GM19193 (cell line): ENCODE data around the gene PIGZ.

Experiments
- POLR2A ChIP-seq: IDR thresholded peaks from 4 replicates; pipeline ENCODE4 v1.6.1; 2011; ENCODE audit not compliant: insufficient read depth, insufficient read length; ENCODE audit errors: extremely low read depth

Gene PIGZ

DNA sequence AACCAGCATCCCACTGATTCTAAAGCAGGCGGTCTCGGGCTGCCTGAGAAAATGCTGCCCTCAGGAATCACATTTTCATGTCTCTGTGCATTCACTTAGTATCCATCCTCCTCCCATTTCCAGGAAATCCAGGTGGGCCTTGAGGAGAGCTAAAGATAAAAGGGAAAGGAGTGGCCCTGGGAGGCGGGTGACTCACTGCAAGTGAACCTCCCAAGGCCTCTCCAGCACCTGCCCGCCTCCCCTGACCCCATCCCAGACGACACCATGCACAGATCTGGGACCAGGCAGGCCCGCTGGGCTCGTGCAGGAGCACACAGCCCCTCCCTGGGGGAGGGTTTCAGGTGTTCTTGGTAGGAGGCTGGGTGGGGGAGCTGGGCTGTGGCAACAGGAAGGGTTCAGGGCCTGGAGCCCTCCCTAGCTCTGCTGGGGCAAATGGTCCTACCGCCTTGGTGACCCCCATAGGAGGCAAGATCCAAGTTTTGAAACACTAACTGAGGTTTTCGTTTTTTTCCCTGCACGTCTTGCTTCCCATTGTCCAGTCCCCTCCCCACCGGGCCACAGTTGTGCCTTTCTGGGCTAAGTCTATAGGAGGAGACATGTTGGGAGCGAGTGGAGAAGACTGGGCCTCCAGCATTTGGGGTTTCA, 38.8 kb upstream of the PIGZ start:
- no peak for TF ChIP-seq POLR2A

DNA sequence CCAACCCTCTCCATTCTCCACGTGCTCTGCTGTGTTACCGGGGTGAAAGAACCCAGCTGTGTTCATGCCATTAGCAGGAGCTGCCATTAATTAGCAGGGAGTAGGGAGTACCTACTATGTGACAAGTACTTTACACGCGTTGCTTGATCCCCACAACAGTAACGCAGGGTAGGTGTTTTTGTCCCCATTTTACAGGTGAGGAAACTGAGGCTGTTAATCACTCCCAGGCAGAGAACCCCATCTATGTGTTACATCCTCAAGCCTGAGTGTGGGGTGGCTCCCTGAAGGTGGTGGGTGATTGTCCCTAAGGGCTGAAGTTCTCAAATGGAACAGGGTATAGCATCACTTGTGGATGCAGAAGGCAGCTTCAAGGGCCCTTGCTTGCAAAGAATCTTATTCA, 38.2 kb upstream of the PIGZ start:
- TF ChIP-seq POLR2A = no peak

DNA sequence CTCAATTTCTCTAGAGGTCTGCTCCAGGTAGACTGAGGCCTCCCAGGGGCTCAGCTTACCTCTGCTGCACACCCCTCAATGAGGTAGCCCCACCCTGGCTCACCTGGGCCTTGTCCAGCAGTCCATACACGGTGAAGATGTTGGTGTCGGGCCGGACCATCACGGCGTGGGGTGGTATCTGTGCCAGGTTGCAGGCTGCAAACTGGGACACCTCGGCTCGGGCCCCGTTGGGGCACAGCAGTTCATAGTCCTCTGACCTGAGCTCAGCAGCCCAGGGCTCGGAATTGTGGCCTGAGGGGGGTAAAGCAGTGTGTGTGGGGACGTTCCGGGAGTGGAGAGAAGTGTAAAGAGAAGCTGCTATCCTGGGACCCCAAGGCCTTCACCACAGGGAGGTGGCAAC, 37.8 kb upstream of the PIGZ start:
- TF ChIP-seq POLR2A = no peak

DNA sequence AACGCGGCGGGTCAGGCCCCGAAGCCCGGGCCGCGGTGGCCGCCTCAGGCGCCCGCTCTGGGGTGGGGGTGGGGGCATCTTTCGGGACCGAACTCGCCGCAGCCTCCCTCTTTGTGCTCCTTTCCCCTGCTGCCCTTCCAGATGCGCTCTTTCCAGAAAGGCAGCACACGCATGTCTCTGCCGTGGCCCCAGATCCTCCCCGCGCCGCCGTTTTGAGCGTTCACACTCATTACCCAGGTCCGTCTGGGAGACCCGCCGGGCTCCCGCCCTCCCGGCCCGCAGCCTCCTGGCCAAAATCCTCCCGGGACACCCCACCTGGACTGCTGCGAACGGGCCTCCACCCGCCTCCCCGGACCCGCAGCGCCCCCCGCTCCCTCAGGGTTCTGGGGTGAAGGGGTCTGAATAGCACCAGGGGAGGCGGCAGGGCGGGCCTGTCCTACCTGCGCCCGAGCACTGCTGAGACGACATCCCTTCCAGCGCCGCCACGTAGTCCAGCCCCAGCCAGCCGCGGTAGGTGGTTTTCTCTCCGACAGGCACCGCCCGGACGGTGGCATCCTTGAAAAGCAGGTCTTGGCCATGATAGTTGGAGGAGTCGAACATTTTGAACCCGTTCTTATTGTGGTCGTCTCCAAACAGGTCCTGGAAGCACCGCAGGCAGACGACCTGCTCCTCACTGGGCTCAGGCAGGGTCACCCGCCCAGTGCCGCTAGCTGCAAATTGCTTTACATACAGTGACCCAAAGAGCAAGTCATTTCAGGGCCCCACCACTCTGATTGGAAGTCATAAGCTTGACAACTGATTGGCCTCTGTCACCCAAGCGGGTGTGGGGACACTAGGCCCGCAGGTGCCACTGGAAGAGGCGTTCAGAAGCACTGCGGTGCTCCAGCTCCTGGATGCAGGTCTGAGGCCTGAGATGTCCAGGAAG, 35.1 kb upstream of the PIGZ start:
- TF ChIP-seq POLR2A = no peak

DNA sequence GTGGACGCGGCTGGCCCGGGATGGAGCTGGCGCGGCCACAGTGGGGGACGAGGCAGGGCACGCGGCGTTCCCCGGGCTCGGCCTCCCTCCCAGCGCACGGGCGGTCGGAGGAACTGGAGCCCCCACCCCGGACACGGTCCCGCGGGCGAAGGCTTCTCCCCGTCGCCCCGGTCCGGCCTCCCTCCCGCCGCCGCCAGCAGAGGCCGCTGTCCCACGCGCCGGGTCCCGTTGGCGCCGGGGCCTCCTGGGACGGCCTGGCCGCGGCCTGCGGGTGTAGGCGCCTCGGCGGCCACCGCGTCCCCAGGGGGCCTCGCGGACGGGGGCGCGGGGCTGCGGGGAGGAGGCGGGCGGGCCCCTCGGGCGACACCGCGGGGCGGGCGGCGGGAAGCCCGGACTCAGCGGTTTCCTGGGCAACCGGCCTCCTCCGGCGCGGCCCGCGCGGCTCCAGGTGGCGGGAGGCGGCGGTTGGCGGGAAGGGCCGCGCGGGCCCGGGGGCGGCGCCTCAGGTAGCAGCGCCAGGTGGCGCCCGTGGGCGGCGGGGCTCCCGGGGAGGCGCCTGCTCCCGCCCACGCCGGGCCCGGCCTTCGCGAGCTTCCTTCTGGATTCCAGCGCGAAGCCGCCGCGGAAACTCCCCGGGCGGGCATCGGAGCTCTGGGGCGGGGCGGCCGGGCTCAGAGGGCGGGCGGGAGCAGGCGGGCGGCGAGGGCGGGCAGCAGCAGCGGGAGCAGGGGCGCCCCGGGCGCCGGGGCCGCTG, 34.2 kb upstream of the PIGZ start:
- peak; percentile 33 for TF ChIP-seq POLR2A

DNA sequence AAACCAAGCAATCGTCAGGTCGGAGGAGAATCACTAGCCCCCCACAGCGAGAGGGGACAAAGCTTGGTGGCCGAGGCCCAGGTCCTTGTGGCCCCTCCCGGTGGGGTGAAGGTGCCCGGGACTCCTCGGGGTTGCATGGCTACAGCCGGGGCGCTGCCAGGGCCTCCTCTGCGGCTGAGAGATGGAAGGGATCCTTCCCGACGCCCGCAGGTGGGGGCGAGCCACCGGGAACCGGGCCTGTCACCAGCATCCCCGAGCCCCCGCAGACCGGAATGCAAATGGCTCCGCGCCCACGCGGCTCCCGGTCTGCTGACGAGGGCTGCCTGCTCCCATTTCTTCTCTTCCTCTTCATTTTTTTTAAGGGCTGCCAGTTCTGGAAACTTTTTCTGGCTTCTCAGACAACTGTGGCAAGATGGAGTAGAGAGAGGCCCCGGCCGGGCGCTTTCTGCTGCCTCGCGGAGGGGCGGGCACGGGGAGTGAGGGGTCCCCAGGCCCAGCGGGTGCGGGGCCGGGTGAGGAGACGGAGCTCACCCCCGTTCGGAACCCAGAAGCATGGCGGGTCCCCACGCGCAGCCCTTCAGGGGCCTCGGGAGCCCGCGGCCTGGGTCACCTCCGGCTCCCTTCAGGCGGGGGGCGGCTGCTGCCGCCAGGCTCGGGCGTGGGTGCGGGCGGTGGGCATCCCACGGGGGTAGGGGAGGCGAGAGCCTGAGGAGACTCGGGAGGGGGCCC, 33.5 kb upstream of the PIGZ start:
- TF ChIP-seq POLR2A = no peak

DNA sequence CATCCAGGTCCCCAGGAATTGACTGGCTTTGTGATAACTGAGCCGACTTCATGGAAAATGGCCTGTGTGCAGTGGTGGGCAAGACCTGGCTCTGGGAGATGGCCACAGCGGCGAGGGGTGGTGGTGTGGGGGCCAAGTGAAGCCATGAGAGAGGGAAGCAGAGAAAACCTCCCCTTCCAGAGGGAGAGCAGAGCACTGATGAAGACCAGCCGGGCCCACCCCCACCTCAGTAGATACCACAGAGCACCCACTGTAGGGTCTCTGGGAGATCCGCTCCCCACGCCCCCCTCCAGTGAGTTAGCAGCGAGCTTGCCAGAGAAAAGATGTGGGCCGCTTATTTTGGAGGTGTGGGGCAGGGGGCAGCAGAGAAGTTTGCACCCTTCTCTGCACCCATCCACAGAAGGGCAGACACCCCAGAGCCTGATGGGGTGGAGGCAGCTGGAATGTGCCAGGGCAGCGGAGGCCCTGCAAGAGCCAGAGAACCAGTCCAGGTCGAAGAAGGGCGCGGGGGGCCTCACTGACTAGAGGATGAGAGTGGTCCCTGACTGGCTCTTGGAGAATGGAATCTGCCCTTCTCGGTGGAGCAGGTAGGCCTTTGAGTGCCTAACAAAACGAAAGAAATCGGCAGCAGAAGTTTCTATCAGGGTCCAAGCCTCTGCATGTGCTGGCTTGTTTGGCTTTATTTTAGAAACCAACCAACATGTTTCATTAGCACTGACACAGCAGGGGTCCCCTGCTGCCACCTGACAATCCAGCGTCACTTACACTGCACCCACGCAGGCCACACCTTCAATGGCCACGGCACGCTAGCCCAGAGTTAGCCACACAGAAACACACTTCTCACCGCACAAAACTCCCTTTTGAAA, 32.7 kb upstream of the PIGZ start:
- no peak for TF ChIP-seq POLR2A

DNA sequence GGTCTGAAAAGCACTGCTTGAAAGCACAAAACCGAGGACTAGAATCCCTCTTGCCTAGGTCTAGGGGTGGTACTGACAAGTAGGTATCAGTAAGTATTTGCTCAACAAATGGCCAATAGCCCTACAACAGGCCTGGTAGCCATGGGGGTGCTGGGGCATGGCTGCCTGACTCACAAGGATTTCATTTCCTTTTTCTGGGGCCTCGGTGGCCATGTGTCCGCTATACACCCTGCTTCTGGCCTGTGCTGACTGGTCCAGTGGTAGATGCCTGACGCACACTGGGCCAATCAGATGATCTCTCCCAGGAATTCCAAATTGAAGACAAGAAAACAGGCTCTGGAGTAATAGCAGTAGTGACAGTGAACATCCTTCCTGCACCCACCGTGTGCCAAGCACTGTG, 31.6 kb upstream of the PIGZ start:
- no peak for TF ChIP-seq POLR2A

DNA sequence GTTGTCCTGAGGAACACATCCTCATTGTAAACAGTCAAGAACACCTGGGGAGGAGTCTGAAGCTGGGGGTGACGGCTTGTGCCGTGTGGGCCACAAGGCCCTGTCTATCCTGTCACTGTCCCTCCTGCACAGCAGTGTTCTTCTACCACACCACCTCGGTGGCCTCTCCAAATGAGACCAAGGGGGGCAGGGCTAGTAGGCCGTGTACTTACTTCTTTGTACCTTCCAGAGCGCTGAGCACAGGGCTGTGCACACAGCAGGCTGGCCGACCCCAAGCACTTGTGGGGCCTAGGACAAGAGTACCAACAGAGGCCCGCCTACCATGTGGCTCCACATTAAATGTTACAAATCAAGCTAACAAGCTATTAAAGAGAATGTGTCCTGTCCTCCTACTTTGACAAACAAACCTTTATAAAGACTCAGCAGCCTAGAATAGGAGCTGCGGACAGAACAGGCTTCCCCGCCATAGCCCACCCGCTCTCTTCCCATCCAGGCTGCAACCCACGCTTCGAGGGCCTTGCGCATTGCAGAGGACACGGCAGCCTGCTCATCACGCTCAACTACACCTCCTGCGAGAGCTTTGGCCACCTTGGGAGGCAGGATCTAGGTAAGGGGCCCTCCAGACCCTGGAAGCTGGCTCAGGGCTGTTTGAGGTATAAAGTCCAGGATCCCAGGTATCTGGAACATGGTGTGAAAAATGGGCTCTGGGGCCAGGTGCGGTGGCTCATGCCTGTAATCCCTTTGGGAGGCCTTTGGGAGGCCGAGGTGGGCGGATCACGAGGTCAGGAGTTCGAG, 30.5 kb upstream of the PIGZ start:
- TF ChIP-seq POLR2A = no peak

DNA sequence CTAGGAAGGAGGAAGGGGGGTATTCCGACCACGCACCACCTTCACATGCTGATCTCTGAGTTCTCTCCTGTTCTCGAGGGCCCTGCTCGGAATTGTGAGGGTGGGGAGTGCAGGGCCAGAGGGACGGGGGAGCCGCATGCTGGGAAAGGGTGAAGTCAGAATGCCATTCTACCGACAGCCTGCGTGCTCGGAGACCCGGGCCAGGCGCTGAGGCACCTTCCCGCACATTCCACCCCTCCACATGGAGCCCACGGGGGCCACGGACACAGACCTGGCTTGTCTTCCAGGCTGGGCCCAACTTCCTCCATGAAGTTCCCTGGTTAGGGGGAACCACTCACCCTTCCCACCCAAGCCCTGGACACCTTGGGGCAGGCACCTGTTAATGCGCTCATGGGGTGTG, 28.7 kb upstream of the PIGZ start:
- no peak for TF ChIP-seq POLR2A

DNA sequence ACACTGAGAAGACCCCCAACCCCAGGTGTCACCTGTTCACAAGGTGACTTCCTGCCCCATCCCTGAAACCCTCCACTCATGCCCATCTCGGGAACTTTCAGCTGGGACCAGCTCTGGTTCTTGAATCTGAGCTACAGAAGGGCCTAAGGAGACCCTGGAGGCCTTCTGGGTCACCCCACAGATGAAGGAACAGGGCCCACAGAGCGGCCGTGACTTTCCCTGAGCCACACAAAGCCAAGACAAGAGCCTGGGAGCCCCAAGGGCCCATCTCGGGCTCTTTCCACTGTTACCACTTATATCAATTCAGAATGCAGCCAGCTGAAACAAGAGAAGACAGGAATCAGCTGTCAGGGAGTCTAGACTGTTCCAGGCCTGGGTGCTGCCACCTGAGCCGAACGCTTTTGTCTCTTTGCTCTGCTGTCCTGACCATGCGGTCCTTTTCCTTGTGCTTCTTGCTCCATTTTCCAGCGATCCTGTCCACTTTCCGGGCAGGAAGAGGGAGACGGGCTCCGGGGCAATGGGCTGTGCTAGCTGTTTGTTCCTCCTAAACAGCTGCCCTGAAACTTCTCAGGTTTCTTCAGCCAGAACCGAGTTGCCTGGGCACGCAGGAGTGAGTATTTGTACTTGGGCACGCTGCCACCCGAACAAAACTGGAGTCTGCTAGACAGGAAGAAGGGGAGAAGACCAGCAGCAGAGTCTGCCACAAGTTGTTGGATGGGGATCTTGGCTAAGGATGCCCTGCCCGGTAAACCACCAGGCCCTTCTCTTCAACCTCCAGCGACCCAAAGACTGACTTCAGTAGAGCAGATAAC, 28.0 kb upstream of the PIGZ start:
- TF ChIP-seq POLR2A = no peak

DNA sequence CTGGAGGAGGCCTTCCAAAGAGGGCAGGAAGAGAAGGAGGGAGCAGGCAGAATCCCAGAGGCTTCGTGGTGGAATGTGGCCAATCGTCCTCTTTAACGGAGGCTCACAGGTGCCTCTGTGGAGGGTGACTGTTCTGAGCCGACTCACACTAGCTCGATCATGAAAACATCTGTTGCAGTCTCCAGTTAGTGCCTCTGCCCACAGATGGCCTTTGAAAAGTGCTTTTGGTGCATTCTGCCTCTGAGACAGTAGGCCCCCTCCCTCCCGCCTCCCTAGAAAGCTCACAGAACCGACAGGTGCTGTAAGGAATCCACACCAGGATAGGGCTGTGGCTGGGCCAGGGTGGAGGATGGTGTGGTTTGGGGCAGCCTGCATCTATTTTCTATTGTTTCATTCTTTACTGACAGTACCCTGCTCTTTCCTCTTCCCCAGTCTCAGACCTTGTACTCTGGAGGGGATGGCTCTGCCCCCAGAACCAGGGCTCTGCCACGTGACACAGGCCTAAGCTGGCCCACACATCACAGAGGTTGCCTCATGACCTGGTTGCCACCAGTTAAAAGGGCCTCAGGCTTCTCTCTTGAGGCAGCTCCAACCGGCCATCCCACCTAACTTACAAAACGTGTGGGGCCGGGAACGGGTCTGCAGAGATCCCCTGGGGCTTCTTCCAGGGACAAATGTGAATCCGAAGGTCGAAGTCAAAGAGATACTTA, 27.2 kb upstream of the PIGZ start:
- TF ChIP-seq POLR2A = no peak
